ENCODE measurements around the gene SP100.

GRCh38 chr2:230457793-230458192, 41.8 kb downstream of the SP100 start:
- TF ChIP-seq, protein P1, sequence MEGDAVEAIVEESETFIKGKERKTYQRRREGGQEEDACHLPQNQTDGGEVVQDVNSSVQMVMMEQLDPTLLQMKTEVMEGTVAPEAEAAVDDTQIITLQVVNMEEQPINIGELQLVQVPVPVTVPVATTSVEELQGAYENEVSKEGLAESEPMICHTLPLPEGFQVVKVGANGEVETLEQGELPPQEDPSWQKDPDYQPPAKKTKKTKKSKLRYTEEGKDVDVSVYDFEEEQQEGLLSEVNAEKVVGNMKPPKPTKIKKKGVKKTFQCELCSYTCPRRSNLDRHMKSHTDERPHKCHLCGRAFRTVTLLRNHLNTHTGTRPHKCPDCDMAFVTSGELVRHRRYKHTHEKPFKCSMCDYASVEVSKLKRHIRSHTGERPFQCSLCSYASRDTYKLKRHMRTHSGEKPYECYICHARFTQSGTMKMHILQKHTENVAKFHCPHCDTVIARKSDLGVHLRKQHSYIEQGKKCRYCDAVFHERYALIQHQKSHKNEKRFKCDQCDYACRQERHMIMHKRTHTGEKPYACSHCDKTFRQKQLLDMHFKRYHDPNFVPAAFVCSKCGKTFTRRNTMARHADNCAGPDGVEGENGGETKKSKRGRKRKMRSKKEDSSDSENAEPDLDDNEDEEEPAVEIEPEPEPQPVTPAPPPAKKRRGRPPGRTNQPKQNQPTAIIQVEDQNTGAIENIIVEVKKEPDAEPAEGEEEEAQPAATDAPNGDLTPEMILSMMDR (optimal IDR thresholded peaks at IDR 0.05 in 1 of 3, IDR thresholded peaks at IDR 0.05 in 1 of 3, conservative IDR thresholded peaks at IDR 0.05 in 1 of 3; ENCODE audit: extremely low read depth in 1 of 3, insufficient read depth in 2 of 3, low read length in 3 of 3), result no peak
- TF ChIP-seq EZH2 (IDR thresholded peaks at IDR 0.05; ENCODE audit: low read length), result no peak
